Stimulated activated CD8-positive, alpha-beta memory T cell treated with anti-CD3 and anti-CD28 coated beads, Interleukin-12 subunit alpha, Interleukin-12 subunit beta, amount 100 ng/mL, for 24 hours (primary cell): Measurements from ENCODE around the gene GABPA.

Experiments
- DNase-seq: peaks from one replicate; pipeline ENCODE4 v3.0.0-alpha.2; 2020; ENCODE audit errors: extremely low read depth

Gene GABPA

GRCh38 chr21:25809013-25809412 lies 74.2 kb downstream of the GABPA start:
- no peak for DNase-seq

- no peak for DNase-seq
Observed at GRCh38 chr21:25811186-25811585, 76.4 kb downstream of the GABPA start.

GRCh38 chr21:25813917-25814316 lies 79.1 kb downstream of the GABPA start:
- DNase-seq, result no peak

- DNase-seq, result no peak
Observed at GRCh38 chr21:25818121-25818520, 83.3 kb downstream of the GABPA start.

GRCh38 chr21:25818551-25818950 lies 83.8 kb downstream of the GABPA start:
- no peak for DNase-seq
